ENCODE results near the gene GALNT1. TPM values are rescaled to one million over a fixed set of nuclear protein-coding genes. Genes with fewer than 3 reads are reported as not detected.

The GALNT1 gene
- total RNA-seq, 6 donors from 2014 or later: 15.0 to 70.9 (median 38.3) TPM

- ATAC-seq (ENCODE audit: low FRiP score in 2 of 2) (no peak), DNase-seq (no peak)
- TF ChIP-seq POLR2A (IDR thresholded peaks at IDR 0.05) (no peak), EP300 (IDR thresholded peaks at IDR 0.05) (no peak), CTCF (IDR thresholded peaks at IDR 0.05) (no peak), POLR2AphosphoS5 (IDR thresholded peaks at IDR 0.05) (no peak)
- no peak overlapping the region for H3K4me3 ChIP-seq
- H3K27me3 ChIP-seq: no peaks in the 10 kb centered on the region
- peaks cover 0 to 1% (median under 1%) of the 10 kb centered on the region in 4 donors for H3K4me1 ChIP-seq
- H3K27ac ChIP-seq: no peak overlapping the region
- H3K36me3 ChIP-seq: no peaks in the 10 kb centered on the region
- 98% methylated on average over 4 of the region's 4 CpGs; no CpG with 5 or more reads in 1 of the 2 donors for WGBS, 2 donors
- peaks cover 10 to 25% (median 12%) of the 10 kb centered on the region in 4 donors for H3K9me3 ChIP-seq
Measured at GRCh38 chr18:35597758-35598157, 16.2 kb downstream of the GALNT1 start.

- no peak overlapping the region for H3K4me3 ChIP-seq
- TF ChIP-seq EP300 (IDR thresholded peaks at IDR 0.05): no peak
- no peak for TF ChIP-seq CTCF (IDR thresholded peaks at IDR 0.05)
- no peak for TF ChIP-seq POLR2AphosphoS5 (IDR thresholded peaks at IDR 0.05)
- no peak for TF ChIP-seq POLR2A (IDR thresholded peaks at IDR 0.05)
- no peaks in the 10 kb centered on the region for H3K4me1 ChIP-seq
- DNase-seq: no peak
- WGBS, 2 donors: 88 to 98% methylated on average over 4 of the region's 4 CpGs
- no peaks in the 10 kb centered on the region for H3K36me3 ChIP-seq
- peaks cover 10 to 25% (median 21%) of the 10 kb centered on the region in 4 donors for H3K9me3 ChIP-seq
- ATAC-seq (ENCODE audit: low FRiP score in 2 of 2): no peak
- H3K27me3 ChIP-seq: no peaks in the 10 kb centered on the region
- H3K27ac ChIP-seq: no peak overlapping the region
Measured at GRCh38 chr18:35602193-35602820, 20.8 kb downstream of the GALNT1 start.

- Histone ChIP-seq H3K36me3 (no peaks in the 10 kb centered on the region), H3K9me3 (peaks cover 10 to 25% (median 21%) of the 10 kb centered on the region in 4 donors), H3K27me3 (no peaks in the 10 kb centered on the region), H3K4me3 (no peak overlapping the region), H3K27ac (no peak overlapping the region), H3K4me1 (no peaks in the 10 kb centered on the region)
- DNase-seq (no peak), ATAC-seq (ENCODE audit: low FRiP score in 2 of 2) (no peak)
- no peak for TF ChIP-seq POLR2A (IDR thresholded peaks at IDR 0.05)
- no peak for TF ChIP-seq CTCF (IDR thresholded peaks at IDR 0.05)
- TF ChIP-seq POLR2AphosphoS5 (IDR thresholded peaks at IDR 0.05): no peak
- no peak for TF ChIP-seq EP300 (IDR thresholded peaks at IDR 0.05)
Measured at GRCh38 chr18:35603008-35603407, 21.5 kb downstream of the GALNT1 start.

GRCh38 chr18:35603528-35603927 lies 22.0 kb downstream of the GALNT1 start:
- H3K36me3 ChIP-seq: no peaks in the 10 kb centered on the region
- DNase-seq (no peak), ATAC-seq (ENCODE audit: low FRiP score in 2 of 2) (no peak)
- H3K27ac ChIP-seq: no peak overlapping the region
- 80 to 91% methylated on average over 3 of the region's 3 CpGs for WGBS, 2 donors
- no peak overlapping the region for H3K4me3 ChIP-seq
- H3K9me3 ChIP-seq: peaks cover 10 to 25% (median 21%) of the 10 kb centered on the region in 4 donors
- no peak for TF ChIP-seq EP300 (IDR thresholded peaks at IDR 0.05)
- TF ChIP-seq CTCF (IDR thresholded peaks at IDR 0.05): no peak
- no peak for TF ChIP-seq POLR2A (IDR thresholded peaks at IDR 0.05)
- no peak for TF ChIP-seq POLR2AphosphoS5 (IDR thresholded peaks at IDR 0.05)
- no peaks in the 10 kb centered on the region for H3K4me1 ChIP-seq
- no peaks in the 10 kb centered on the region for H3K27me3 ChIP-seq

- H3K4me1 ChIP-seq: no peaks in the 10 kb centered on the region
- no peak overlapping the region for H3K4me3 ChIP-seq
- ATAC-seq (ENCODE audit: low FRiP score in 2 of 2): no peak
- no peaks in the 10 kb centered on the region for H3K36me3 ChIP-seq
- H3K27me3 ChIP-seq: no peaks in the 10 kb centered on the region
- no peak for DNase-seq
- peaks cover 10 to 25% (median 21%) of the 10 kb centered on the region in 4 donors for H3K9me3 ChIP-seq
- WGBS, 2 donors: 95 to 97% methylated on average over 3 of the region's 3 CpGs
- H3K27ac ChIP-seq: no peak overlapping the region
- no peak for TF ChIP-seq CTCF (IDR thresholded peaks at IDR 0.05)
- no peak for TF ChIP-seq POLR2A (IDR thresholded peaks at IDR 0.05)
- no peak for TF ChIP-seq POLR2AphosphoS5 (IDR thresholded peaks at IDR 0.05)
- no peak for TF ChIP-seq EP300 (IDR thresholded peaks at IDR 0.05)
Measured at GRCh38 chr18:35604369-35604768, 22.8 kb downstream of the GALNT1 start.

Data from upper lobe of left lung (tissue), 6 donors.